ENCODE results near the gene NDE1. TPM values are rescaled to one million over a fixed set of nuclear protein-coding genes. Genes with fewer than 3 reads are reported as not detected.
"Not testable (repeated sequence)": the region's sequence is repeated elsewhere in the genome, so short reads cannot be mapped to it uniquely, and the experiment has no call there.

The NDE1 gene
- total RNA-seq, 1 donor from 2014 or later: 45.3 TPM

GRCh38 chr16:15606518-15607220, 43.4 kb upstream of the NDE1 start:
- no peak for DNase-seq (ENCODE audit: low read depth)
- TF ChIP-seq, protein P1, sequence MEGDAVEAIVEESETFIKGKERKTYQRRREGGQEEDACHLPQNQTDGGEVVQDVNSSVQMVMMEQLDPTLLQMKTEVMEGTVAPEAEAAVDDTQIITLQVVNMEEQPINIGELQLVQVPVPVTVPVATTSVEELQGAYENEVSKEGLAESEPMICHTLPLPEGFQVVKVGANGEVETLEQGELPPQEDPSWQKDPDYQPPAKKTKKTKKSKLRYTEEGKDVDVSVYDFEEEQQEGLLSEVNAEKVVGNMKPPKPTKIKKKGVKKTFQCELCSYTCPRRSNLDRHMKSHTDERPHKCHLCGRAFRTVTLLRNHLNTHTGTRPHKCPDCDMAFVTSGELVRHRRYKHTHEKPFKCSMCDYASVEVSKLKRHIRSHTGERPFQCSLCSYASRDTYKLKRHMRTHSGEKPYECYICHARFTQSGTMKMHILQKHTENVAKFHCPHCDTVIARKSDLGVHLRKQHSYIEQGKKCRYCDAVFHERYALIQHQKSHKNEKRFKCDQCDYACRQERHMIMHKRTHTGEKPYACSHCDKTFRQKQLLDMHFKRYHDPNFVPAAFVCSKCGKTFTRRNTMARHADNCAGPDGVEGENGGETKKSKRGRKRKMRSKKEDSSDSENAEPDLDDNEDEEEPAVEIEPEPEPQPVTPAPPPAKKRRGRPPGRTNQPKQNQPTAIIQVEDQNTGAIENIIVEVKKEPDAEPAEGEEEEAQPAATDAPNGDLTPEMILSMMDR (conservative IDR thresholded peaks at IDR 0.05; ENCODE audit: low read depth, low read length): no peak
- no peak overlapping the region for H3K4me3 ChIP-seq (ENCODE audit: low read depth, low read length)

GRCh38 chr16:15607221-15607699, 42.8 kb upstream of the NDE1 start:
- H3K4me3 ChIP-seq (ENCODE audit: low read depth, low read length); DNase-seq (ENCODE audit: low read depth): not testable (repeated sequence)

- DNase-seq (ENCODE audit: low read depth): no peak
- H3K4me3 ChIP-seq (ENCODE audit: low read depth, low read length): no peak overlapping the region
- TF ChIP-seq, protein P1 (conservative IDR thresholded peaks at IDR 0.05; ENCODE audit: low read depth, low read length): no peak
Observed at GRCh38 chr16:15607700-15608396, 42.2 kb upstream of the NDE1 start.

GRCh38 chr16:15608398-15609285, 41.4 kb upstream of the NDE1 start:
- DNase-seq (ENCODE audit: low read depth): no peak
- TF ChIP-seq, protein P1 (conservative IDR thresholded peaks at IDR 0.05; ENCODE audit: low read depth, low read length): no peak
- no peak overlapping the region for H3K4me3 ChIP-seq (ENCODE audit: low read depth, low read length)

GRCh38 chr16:15609286-15609649, 40.8 kb upstream of the NDE1 start:
- no peak for DNase-seq (ENCODE audit: low read depth)
- H3K4me3 ChIP-seq (ENCODE audit: low read depth, low read length): no peak overlapping the region
- TF ChIP-seq, protein P1 (conservative IDR thresholded peaks at IDR 0.05; ENCODE audit: low read depth, low read length): no peak

DNA sequence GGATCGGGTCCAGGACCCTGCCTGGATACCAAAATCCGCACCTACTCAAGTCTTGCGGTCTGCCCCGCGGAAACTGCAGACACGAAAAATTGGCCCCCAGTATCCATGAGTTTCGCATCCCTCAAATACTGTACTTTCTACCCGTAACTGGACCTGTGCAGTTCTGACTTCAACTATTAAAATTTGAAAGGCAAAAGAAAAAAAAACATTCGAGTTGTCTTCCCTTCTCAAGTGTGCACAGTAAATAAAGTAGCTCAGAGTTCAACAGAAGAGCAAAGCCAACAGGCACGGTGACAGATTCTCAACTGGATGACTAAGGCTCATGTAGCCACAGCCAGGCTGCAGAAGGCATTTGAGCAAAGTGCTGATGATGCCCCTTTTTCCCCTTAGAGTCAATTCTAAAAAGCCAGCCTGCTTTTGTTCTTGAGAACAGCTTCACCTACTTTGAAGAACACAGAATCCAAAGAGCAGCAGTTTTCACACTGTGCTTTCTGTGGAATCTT, 39.6 kb upstream of the NDE1 start:
- no peak for DNase-seq (ENCODE audit: low read depth)
- TF ChIP-seq, protein P1 (conservative IDR thresholded peaks at IDR 0.05; ENCODE audit: low read depth, low read length): no peak
- no peak overlapping the region for H3K4me3 ChIP-seq (ENCODE audit: low read depth, low read length)

DNA sequence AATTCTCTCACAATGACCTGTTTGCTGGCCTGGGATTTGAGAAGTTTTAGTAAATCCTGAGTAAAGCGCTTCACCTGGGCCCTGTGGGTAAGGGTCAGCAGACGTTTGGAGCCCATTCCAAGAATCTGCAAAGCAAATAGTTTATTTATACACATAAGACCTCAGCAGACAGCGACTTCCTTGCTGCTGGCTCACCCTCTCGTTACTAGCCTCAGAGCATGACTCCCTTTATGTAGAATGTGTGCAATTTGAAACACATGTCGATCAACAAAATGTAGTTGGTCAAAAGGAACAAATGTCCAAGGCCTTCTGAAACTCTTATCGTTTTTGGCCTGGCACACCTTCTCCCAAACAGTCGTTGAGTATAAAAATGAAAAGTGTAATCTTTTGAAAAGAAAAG, 38.4 kb upstream of the NDE1 start:
- no peak overlapping the region for H3K4me3 ChIP-seq (ENCODE audit: low read depth, low read length)
- TF ChIP-seq, protein P1 (conservative IDR thresholded peaks at IDR 0.05; ENCODE audit: low read depth, low read length): no peak
- no peak for DNase-seq (ENCODE audit: low read depth)
